Neural progenitor cell (in vitro differentiated cells): ENCODE results near the gene CD300A.

Experiments
- EZH2 ChIP-seq: fragments of 200-600 bp; sonication (generic); IDR thresholded peaks from 2 replicates; pipeline ENCODE4 v1.6.1; 2017; ENCODE audit warnings: antibody characterized with exemption, mild to moderate bottlenecking, moderate library complexity
- EZH2phosphoT487 ChIP-seq: fragments of 200-600 bp; sonication (generic); IDR thresholded peaks from 2 replicates; pipeline ENCODE4 v1.6.1; 2017; ENCODE audit warnings: antibody characterized with exemption
- TF ChIP-seq, protein P1 (sequence below): fragments of 200-600 bp; sonication (generic); IDR thresholded peaks from 2 replicates; pipeline ENCODE4 v1.5.1; 2017; ENCODE audit warnings: antibody characterized with exemption, mild to moderate bottlenecking

DNA sequence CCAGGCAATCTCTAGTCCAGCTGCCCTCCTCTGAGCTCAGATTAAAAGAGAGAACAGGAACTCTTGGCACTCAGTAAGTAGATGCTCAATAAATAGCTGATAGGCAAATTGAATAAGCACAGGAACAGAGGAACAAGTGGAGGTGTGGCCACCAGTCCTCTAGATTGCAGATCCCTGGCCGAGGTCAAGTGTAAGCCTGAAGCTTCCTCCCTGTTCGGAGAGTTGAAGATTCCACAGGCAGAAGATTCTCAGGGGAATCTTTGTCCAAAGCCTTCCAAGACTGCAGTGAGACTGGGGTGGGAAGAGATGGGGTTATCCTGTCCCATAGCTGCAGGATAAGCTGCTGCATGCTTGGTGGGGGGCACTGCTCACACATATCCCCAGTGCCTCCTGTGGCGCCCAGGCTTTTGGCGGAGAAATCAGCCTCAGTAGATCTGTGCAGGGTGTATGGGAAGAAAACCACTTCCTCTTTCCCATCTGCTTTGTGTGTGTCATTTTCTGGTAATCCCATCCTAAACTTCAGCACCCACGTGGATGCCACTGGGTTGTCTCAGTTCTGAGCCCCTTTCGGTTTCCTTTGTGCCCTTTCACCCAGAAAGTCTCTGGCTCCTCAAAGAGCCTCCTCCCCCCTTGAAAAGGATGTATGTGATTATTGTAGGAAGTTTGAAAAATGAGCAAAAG, 12.1 kb downstream of the CD300A start:
- TF ChIP-seq EZH2phosphoT487 = no peak
- TF ChIP-seq, protein P1, sequence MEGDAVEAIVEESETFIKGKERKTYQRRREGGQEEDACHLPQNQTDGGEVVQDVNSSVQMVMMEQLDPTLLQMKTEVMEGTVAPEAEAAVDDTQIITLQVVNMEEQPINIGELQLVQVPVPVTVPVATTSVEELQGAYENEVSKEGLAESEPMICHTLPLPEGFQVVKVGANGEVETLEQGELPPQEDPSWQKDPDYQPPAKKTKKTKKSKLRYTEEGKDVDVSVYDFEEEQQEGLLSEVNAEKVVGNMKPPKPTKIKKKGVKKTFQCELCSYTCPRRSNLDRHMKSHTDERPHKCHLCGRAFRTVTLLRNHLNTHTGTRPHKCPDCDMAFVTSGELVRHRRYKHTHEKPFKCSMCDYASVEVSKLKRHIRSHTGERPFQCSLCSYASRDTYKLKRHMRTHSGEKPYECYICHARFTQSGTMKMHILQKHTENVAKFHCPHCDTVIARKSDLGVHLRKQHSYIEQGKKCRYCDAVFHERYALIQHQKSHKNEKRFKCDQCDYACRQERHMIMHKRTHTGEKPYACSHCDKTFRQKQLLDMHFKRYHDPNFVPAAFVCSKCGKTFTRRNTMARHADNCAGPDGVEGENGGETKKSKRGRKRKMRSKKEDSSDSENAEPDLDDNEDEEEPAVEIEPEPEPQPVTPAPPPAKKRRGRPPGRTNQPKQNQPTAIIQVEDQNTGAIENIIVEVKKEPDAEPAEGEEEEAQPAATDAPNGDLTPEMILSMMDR = no peak
- TF ChIP-seq EZH2 = no peak
